ENCODE data around the gene NRXN3. TPM values are rescaled to one million over a fixed set of nuclear protein-coding genes. Genes with fewer than 3 reads are reported as not detected.

The NRXN3 gene
- total RNA-seq, 2 donors from 2014 or later, result not detected

- no peak overlapping the region for H3K4me3 Mint-ChIP-seq
- no peaks in the 10 kb centered on the region for H3K36me3 Mint-ChIP-seq (ENCODE audit: low read depth)
- DNase-seq, result no peak
- no peak overlapping the region for H3K27ac Mint-ChIP-seq
- no peak for ATAC-seq
- no peaks in the 10 kb centered on the region for H3K27me3 Mint-ChIP-seq
- H3K4me1 Mint-ChIP-seq, result no peaks in the 10 kb centered on the region
- H3K9me3 ChIP-seq (ENCODE audit: control insufficient read depth, low read length, poor library complexity, severe bottlenecking), result no peaks in the 10 kb centered on the region
These were observed 1059.3 kb downstream of the NRXN3 start for GRCh38 chr14:79229383-79229909.

GRCh38 chr14:79242666-79243065 is 1072.5 kb downstream of the NRXN3 start:
- DNase-seq (no peak), ATAC-seq (no peak)
- no peak overlapping the region for H3K27ac Mint-ChIP-seq
- H3K4me1 Mint-ChIP-seq, result no peaks in the 10 kb centered on the region
- no peaks in the 10 kb centered on the region for H3K9me3 ChIP-seq (ENCODE audit: control insufficient read depth, low read length, poor library complexity, severe bottlenecking)
- H3K4me3 Mint-ChIP-seq, result no peak overlapping the region
- no peaks in the 10 kb centered on the region for H3K36me3 Mint-ChIP-seq (ENCODE audit: low read depth)
- H3K27me3 Mint-ChIP-seq, result no peaks in the 10 kb centered on the region

GRCh38 chr14:79246173-79246572 is 1076.0 kb downstream of the NRXN3 start:
- no peaks in the 10 kb centered on the region for H3K27me3 Mint-ChIP-seq
- H3K4me1 Mint-ChIP-seq, result no peaks in the 10 kb centered on the region
- ATAC-seq (no peak), DNase-seq (no peak)
- H3K4me3 Mint-ChIP-seq, result no peak overlapping the region
- H3K9me3 ChIP-seq (ENCODE audit: control insufficient read depth, low read length, poor library complexity, severe bottlenecking), result no peaks in the 10 kb centered on the region
- no peak overlapping the region for H3K27ac Mint-ChIP-seq
- no peaks in the 10 kb centered on the region for H3K36me3 Mint-ChIP-seq (ENCODE audit: low read depth)

- Mint-ChIP-seq H3K4me1 (no peaks in the 10 kb centered on the region), H3K27me3 (no peaks in the 10 kb centered on the region), H3K4me3 (no peak overlapping the region), H3K36me3 (ENCODE audit: low read depth) (no peaks in the 10 kb centered on the region), H3K27ac (no peak overlapping the region)
- no peak for ATAC-seq
- DNase-seq, result no peak
- H3K9me3 ChIP-seq (ENCODE audit: control insufficient read depth, low read length, poor library complexity, severe bottlenecking), result no peaks in the 10 kb centered on the region
These were observed 1078.0 kb downstream of the NRXN3 start for GRCh38 chr14:79248126-79248525.

- Mint-ChIP-seq H3K36me3 (ENCODE audit: low read depth) (no peaks in the 10 kb centered on the region), H3K4me3 (no peak overlapping the region), H3K27ac (no peak overlapping the region), H3K27me3 (no peaks in the 10 kb centered on the region), H3K4me1 (no peaks in the 10 kb centered on the region)
- DNase-seq, result no peak
- no peaks in the 10 kb centered on the region for H3K9me3 ChIP-seq (ENCODE audit: control insufficient read depth, low read length, poor library complexity, severe bottlenecking)
- no peak for ATAC-seq
These were observed 1078.6 kb downstream of the NRXN3 start for GRCh38 chr14:79248771-79249170.

GRCh38 chr14:79251278-79251677 is 1081.1 kb downstream of the NRXN3 start:
- H3K27ac Mint-ChIP-seq, result no peak overlapping the region
- H3K27me3 Mint-ChIP-seq, result no peaks in the 10 kb centered on the region
- no peak for ATAC-seq

GRCh38 chr14:79253576-79253975 is 1083.4 kb downstream of the NRXN3 start:
- no peaks in the 10 kb centered on the region for H3K4me1 Mint-ChIP-seq
- no peak overlapping the region for H3K4me3 Mint-ChIP-seq
- DNase-seq, result no peak
- no peak for ATAC-seq
- H3K27me3 Mint-ChIP-seq, result no peaks in the 10 kb centered on the region
- H3K27ac Mint-ChIP-seq, result no peak overlapping the region
- peaks cover 3% of the 10 kb centered on the region for H3K9me3 ChIP-seq (ENCODE audit: control insufficient read depth, low read length, poor library complexity, severe bottlenecking)
- H3K36me3 Mint-ChIP-seq (ENCODE audit: low read depth), result no peaks in the 10 kb centered on the region

More at GRCh38 chr14:79251278-79251677, 1081.1 kb downstream of the NRXN3 start:
- Mint-ChIP-seq H3K36me3 (ENCODE audit: low read depth) (no peaks in the 10 kb centered on the region), H3K4me1 (no peaks in the 10 kb centered on the region), H3K4me3 (no peak overlapping the region)
- peaks cover 3% of the 10 kb centered on the region for H3K9me3 ChIP-seq (ENCODE audit: control insufficient read depth, low read length, poor library complexity, severe bottlenecking)
- DNase-seq, result no peak

- ATAC-seq (no peak), DNase-seq (no peak)
- H3K9me3 ChIP-seq (ENCODE audit: control insufficient read depth, low read length, poor library complexity, severe bottlenecking), result peaks cover 3% of the 10 kb centered on the region
- Mint-ChIP-seq H3K36me3 (ENCODE audit: low read depth) (no peaks in the 10 kb centered on the region), H3K4me1 (no peaks in the 10 kb centered on the region), H3K27ac (no peak overlapping the region), H3K27me3 (no peaks in the 10 kb centered on the region), H3K4me3 (no peak overlapping the region)
These were observed 1084.0 kb downstream of the NRXN3 start for GRCh38 chr14:79254069-79254775.

GRCh38 chr14:79256380-79256779 is 1086.2 kb downstream of the NRXN3 start:
- no peak overlapping the region for H3K4me3 Mint-ChIP-seq
- no peak overlapping the region for H3K27ac Mint-ChIP-seq
- DNase-seq (no peak), ATAC-seq (no peak)
- no peaks in the 10 kb centered on the region for H3K36me3 Mint-ChIP-seq (ENCODE audit: low read depth)
- H3K9me3 ChIP-seq (ENCODE audit: control insufficient read depth, low read length, poor library complexity, severe bottlenecking), result peaks cover 3% of the 10 kb centered on the region
- H3K4me1 Mint-ChIP-seq, result no peaks in the 10 kb centered on the region
- no peaks in the 10 kb centered on the region for H3K27me3 Mint-ChIP-seq

- no peaks in the 10 kb centered on the region for H3K4me1 Mint-ChIP-seq
These were observed 1090.2 kb downstream of the NRXN3 start for GRCh38 chr14:79260406-79260805.

GRCh38 chr14:79265366-79265946 is 1095.3 kb downstream of the NRXN3 start:
- DNase-seq (no peak), ATAC-seq (no peak)
- Mint-ChIP-seq H3K27me3 (no peaks in the 10 kb centered on the region), H3K36me3 (ENCODE audit: low read depth) (no peaks in the 10 kb centered on the region), H3K4me3 (no peak overlapping the region), H3K27ac (no peak overlapping the region), H3K4me1 (no peaks in the 10 kb centered on the region)
- peaks cover 4% of the 10 kb centered on the region for H3K9me3 ChIP-seq (ENCODE audit: control insufficient read depth, low read length, poor library complexity, severe bottlenecking)

More at GRCh38 chr14:79260406-79260805, 1090.2 kb downstream of the NRXN3 start:
- H3K36me3 Mint-ChIP-seq (ENCODE audit: low read depth), result no peaks in the 10 kb centered on the region
- ATAC-seq (no peak), DNase-seq (no peak)
- H3K9me3 ChIP-seq (ENCODE audit: control insufficient read depth, low read length, poor library complexity, severe bottlenecking), result peaks cover 3% of the 10 kb centered on the region
- H3K4me3 Mint-ChIP-seq, result no peak overlapping the region
- no peaks in the 10 kb centered on the region for H3K27me3 Mint-ChIP-seq
- H3K27ac Mint-ChIP-seq, result no peak overlapping the region

- H3K27me3 Mint-ChIP-seq, result no peaks in the 10 kb centered on the region
- H3K4me1 Mint-ChIP-seq, result no peaks in the 10 kb centered on the region
- no peak overlapping the region for H3K27ac Mint-ChIP-seq
- H3K4me3 Mint-ChIP-seq, result no peak overlapping the region
- peaks cover 4% of the 10 kb centered on the region for H3K9me3 ChIP-seq (ENCODE audit: control insufficient read depth, low read length, poor library complexity, severe bottlenecking)
- no peak for ATAC-seq
- DNase-seq, result no peak
- H3K36me3 Mint-ChIP-seq (ENCODE audit: low read depth), result no peaks in the 10 kb centered on the region
These were observed 1100.2 kb downstream of the NRXN3 start for GRCh38 chr14:79270361-79270760.

- H3K9me3 ChIP-seq (ENCODE audit: control insufficient read depth, low read length, poor library complexity, severe bottlenecking), result peaks cover 4% of the 10 kb centered on the region
- no peak overlapping the region for H3K4me3 Mint-ChIP-seq
- H3K27ac Mint-ChIP-seq, result no peak overlapping the region
- ATAC-seq (no peak), DNase-seq (no peak)
- no peaks in the 10 kb centered on the region for H3K27me3 Mint-ChIP-seq
- no peaks in the 10 kb centered on the region for H3K36me3 Mint-ChIP-seq (ENCODE audit: low read depth)
- no peaks in the 10 kb centered on the region for H3K4me1 Mint-ChIP-seq
These were observed 1100.9 kb downstream of the NRXN3 start for GRCh38 chr14:79271122-79271521.
